ENCODE results near the gene C17orf113.

Gene C17orf113

GRCh38 chr17:42050393-42051012, at the start of gene C17orf113:
TSS of gene C17orf113 (minus strand) at chr17:42050601. CDS start at chr17:42043376, 7,225 bp downstream.
- Mint-ChIP-seq H3K9me3 (no peaks in the 10 kb centered on the region), H3K36me3 (ENCODE audit: low read depth) (no peaks in the 10 kb centered on the region), H3K27me3 (peaks cover 38% of the 10 kb centered on the region), H3K4me3 (peak within 1 kb of the TSS; percentile 72), H3K4me1 (ENCODE audit: low read depth) (peaks cover 7% of the 10 kb centered on the region), H3K27ac (no peak within 1 kb of the TSS)

DNA sequence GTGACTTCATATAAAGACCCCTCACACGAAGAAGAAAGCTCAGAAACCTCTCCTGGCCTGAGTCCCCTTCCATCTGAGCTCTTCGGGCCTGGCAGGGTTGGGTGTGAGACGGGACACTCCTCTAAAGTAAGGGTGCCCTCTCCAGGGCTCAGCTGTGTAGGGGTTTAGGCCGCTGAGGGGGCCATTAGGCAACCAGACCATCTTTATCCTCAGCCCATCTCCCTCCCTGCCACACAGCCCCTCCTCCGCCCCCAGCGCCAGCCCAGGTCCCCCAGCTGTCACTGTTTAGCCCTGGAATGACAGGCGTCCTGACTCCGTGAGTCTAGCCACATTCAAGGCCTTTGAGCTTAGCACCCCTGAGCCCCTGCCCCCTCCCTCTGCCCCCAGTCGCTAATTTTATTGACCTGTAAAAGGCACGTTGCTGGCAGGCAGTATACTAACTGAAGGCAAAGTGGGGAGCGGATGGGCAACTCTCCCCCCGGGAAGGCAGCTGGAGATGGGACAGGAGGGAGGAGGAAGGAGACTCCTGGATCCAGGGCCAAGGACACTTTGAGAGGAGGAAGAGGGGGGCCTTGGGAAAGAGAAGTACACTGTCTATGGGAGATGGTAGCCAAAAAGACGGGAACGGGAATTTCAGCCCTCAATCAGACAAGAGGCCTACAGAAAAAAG, 48.5 kb upstream of the C17orf113 start:
- H3K4me3 Mint-ChIP-seq, result no peak overlapping the region
- no peak overlapping the region for H3K27ac Mint-ChIP-seq
- no peaks in the 10 kb centered on the region for H3K9me3 Mint-ChIP-seq
- H3K27me3 Mint-ChIP-seq, result peaks cover 23% of the 10 kb centered on the region
- H3K36me3 Mint-ChIP-seq (ENCODE audit: low read depth), result no peaks in the 10 kb centered on the region
- H3K4me1 Mint-ChIP-seq (ENCODE audit: low read depth), result peaks cover 7% of the 10 kb centered on the region

- peaks cover 23% of the 10 kb centered on the region for H3K27me3 Mint-ChIP-seq
- H3K27ac Mint-ChIP-seq, result no peak within 1 kb of the TSS
- no peaks in the 10 kb centered on the region for H3K9me3 Mint-ChIP-seq
- H3K4me1 Mint-ChIP-seq (ENCODE audit: low read depth), result peaks cover 7% of the 10 kb centered on the region
- H3K4me3 Mint-ChIP-seq, result peak within 1 kb of the TSS; percentile 26
- H3K36me3 Mint-ChIP-seq (ENCODE audit: low read depth), result no peaks in the 10 kb centered on the region
Observed at GRCh38 chr17:42097691-42098631, 47.6 kb upstream of the C17orf113 start, which contains the start of gene ZNF385C. TSS of gene ZNF385C (minus strand) at chr17:42098473. CDS start at chr17:42063056, 35,417 bp downstream.

- H3K4me1 Mint-ChIP-seq (ENCODE audit: low read depth), result peaks cover 7% of the 10 kb centered on the region
- H3K27me3 Mint-ChIP-seq, result peaks cover 23% of the 10 kb centered on the region
- no peak overlapping the region for H3K27ac Mint-ChIP-seq
- no peak overlapping the region for H3K4me3 Mint-ChIP-seq
- no peaks in the 10 kb centered on the region for H3K36me3 Mint-ChIP-seq (ENCODE audit: low read depth)
- H3K9me3 Mint-ChIP-seq, result no peaks in the 10 kb centered on the region
Observed at GRCh38 chr17:42096360-42097111, 46.1 kb upstream of the C17orf113 start.

DNA sequence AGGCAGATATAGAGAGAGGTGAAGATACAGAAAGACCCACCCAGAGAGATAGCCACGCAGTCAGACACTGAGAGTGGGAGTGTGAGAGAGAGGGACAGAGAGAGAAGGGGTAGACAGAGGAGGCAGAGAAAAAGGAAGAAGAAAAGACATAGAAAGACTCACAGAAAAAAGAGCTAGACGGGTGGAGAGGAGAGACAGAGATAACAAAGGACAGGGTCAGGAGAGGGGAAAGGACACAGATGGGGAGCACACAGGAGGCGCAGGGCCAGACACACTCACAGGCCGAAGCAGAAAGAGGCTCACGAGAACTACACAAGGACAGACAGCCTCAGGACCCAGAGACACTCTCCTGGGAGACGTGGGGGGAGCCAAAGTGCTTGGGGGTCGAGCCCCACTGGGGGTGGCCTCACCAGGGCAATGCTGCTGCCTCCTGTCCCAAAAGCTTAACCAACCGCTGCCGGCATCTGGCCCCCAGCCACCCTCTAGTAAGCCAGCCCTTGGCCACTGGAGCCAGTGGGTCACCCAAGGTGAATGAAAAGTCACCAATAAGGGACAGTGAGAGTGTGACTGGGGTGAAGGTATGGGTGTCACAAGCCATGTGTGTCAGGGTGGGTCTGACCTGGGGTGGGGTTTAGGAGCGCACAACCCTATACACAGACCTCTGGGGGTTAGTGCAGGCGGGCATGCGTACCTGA, 44.1 kb upstream of the C17orf113 start:
- H3K4me3 Mint-ChIP-seq, result no peak overlapping the region
- no peak overlapping the region for H3K27ac Mint-ChIP-seq
- H3K27me3 Mint-ChIP-seq, result peaks cover 23% of the 10 kb centered on the region
- H3K9me3 Mint-ChIP-seq, result no peaks in the 10 kb centered on the region
- peaks cover 7% of the 10 kb centered on the region for H3K4me1 Mint-ChIP-seq (ENCODE audit: low read depth)
- no peaks in the 10 kb centered on the region for H3K36me3 Mint-ChIP-seq (ENCODE audit: low read depth)

- H3K36me3 Mint-ChIP-seq (ENCODE audit: low read depth), result no peaks in the 10 kb centered on the region
- H3K4me3 Mint-ChIP-seq, result no peak overlapping the region
- H3K4me1 Mint-ChIP-seq (ENCODE audit: low read depth), result peaks cover 5% of the 10 kb centered on the region
- H3K27me3 Mint-ChIP-seq, result peaks cover 20% of the 10 kb centered on the region
- no peak overlapping the region for H3K27ac Mint-ChIP-seq
- no peaks in the 10 kb centered on the region for H3K9me3 Mint-ChIP-seq
Observed at GRCh38 chr17:42092939-42093338, 42.5 kb upstream of the C17orf113 start.

DNA sequence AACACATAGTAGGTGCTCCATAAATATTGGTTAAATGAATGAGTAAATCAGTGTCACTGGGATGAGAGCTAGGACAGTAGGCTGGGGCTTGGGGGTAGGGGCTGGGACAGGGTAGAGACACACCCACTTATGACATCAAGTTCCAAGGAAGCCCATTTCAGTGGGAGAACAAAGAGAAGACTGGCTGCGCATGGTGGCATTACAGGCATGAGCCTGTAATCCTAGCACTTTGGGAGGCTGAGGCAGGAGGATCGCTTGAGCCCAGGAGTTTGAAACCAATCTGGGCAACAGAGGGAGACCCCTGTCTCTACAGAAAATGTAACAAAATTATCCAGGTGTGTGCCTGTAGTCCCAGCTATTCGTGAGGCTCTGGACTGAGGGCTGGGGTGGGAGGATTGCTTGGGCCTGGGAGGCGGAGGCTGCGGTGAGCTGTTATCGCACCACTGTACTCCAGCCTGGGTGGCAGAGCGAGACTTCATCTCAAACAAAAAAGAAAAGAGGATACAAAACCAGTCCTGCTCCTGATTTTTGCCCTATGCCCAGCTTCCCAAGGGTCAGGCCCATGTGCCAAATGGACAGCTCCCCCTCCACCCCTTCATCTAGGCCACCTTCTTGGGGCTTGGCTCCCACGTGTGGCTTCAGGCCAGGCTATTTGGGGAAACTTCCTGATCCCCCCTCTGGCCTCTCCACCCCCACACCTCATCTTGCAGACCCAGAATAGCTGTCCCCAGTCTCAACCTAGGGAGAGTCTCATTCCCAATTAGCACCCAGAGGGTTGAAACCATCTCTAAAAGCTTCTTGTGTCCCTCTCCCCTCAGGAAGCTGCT, 40.8 kb upstream of the C17orf113 start:
- Mint-ChIP-seq H3K27ac (no peak overlapping the region), H3K4me1 (ENCODE audit: low read depth) (no peaks in the 10 kb centered on the region), H3K36me3 (ENCODE audit: low read depth) (no peaks in the 10 kb centered on the region), H3K4me3 (no peak overlapping the region), H3K27me3 (peaks cover 5% of the 10 kb centered on the region), H3K9me3 (no peaks in the 10 kb centered on the region)

- H3K9me3 Mint-ChIP-seq, result no peaks in the 10 kb centered on the region
- H3K4me3 Mint-ChIP-seq, result no peak overlapping the region
- H3K27ac Mint-ChIP-seq, result no peak overlapping the region
- H3K36me3 Mint-ChIP-seq (ENCODE audit: low read depth), result no peaks in the 10 kb centered on the region
- H3K27me3 Mint-ChIP-seq, result no peaks in the 10 kb centered on the region
- H3K4me1 Mint-ChIP-seq (ENCODE audit: low read depth), result no peaks in the 10 kb centered on the region
Observed at GRCh38 chr17:42088736-42089135, 38.3 kb upstream of the C17orf113 start.

DNA sequence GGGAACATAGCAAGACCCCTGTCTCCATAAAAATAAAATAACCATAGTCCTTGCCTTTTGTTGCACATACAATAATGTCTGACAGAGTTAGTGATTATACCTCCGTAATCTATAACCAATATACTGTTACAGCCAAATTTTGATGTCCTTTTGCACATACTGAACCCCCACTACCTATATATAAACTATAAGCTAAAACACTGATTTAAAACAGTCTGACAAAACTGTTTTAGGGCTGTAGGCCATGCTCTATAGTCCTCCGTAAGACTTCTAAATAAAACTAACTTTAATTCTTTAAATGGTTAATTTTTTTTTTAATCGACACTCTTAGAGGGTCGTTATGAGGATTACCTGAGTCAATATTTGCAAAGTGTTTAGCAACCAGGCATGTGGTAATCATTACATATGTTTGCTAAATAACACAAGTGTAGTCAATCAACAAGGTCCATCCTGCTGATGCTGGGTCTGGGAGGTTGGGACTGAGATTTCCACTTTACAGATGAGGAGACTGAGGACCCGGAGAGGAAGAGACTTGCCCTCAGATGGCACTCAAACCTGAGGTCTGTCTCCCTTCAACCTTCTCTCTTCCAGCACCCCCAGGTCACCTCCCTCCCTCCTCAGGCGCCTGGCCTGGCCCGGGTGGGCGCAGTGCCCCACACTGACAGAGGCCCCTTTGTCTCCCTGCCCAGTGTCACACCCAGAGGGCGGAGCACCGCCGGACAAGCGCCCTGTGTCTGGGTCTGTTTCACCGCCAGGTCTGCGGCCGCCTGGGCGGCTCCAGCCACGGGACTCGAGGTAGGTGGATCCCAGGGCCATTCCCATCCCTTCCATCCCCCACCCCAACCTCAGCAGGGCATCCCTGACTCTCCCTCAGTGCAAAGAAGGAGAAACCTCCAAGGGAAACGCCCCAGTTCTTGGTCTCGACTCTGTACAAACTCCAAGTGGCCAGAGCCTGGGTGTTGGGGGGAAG, 37.6 kb upstream of the C17orf113 start:
- Mint-ChIP-seq H3K27me3 (no peaks in the 10 kb centered on the region), H3K9me3 (no peaks in the 10 kb centered on the region), H3K27ac (no peak overlapping the region), H3K36me3 (ENCODE audit: low read depth) (no peaks in the 10 kb centered on the region), H3K4me3 (no peak overlapping the region), H3K4me1 (ENCODE audit: low read depth) (no peaks in the 10 kb centered on the region)

- no peaks in the 10 kb centered on the region for H3K9me3 Mint-ChIP-seq
- no peaks in the 10 kb centered on the region for H3K27me3 Mint-ChIP-seq
- H3K27ac Mint-ChIP-seq, result no peak overlapping the region
- H3K36me3 Mint-ChIP-seq (ENCODE audit: low read depth), result no peaks in the 10 kb centered on the region
- no peaks in the 10 kb centered on the region for H3K4me1 Mint-ChIP-seq (ENCODE audit: low read depth)
- H3K4me3 Mint-ChIP-seq, result no peak overlapping the region
Observed at GRCh38 chr17:42087042-42087701, 36.8 kb upstream of the C17orf113 start.

DNA sequence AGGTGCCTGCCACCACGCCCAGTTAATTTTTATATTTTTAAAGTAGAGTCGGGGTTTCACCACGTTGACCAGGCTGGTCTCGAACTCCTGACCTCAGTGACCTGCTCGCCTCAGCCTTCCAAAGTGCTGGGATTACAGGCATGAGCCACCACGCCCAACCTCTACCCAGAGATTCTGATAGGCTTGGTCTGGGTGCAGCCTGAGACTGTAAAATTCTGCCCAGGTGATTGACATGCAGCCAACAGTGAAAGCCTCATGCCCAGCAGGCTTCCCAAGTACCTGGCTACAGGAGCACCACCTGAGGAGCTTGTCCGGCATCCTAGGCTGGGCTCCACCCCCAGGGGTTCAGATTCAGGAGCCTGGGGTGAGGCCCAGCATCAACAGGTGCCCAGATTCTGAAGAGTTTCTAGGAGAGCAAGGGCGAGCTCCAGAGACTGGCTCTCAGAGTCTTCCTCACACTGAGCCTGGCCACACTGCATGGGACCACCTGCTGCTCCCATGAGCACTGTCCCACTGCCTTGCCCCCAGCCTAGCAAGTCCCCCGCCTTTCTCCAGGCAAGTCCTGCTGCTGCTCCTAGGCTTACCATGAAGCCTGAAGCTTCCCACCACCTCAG, 31.2 kb upstream of the C17orf113 start:
- Mint-ChIP-seq H3K9me3 (no peaks in the 10 kb centered on the region), H3K27ac (no peak overlapping the region), H3K4me3 (no peak overlapping the region), H3K27me3 (no peaks in the 10 kb centered on the region), H3K4me1 (ENCODE audit: low read depth) (no peaks in the 10 kb centered on the region), H3K36me3 (ENCODE audit: low read depth) (no peaks in the 10 kb centered on the region)

DNA sequence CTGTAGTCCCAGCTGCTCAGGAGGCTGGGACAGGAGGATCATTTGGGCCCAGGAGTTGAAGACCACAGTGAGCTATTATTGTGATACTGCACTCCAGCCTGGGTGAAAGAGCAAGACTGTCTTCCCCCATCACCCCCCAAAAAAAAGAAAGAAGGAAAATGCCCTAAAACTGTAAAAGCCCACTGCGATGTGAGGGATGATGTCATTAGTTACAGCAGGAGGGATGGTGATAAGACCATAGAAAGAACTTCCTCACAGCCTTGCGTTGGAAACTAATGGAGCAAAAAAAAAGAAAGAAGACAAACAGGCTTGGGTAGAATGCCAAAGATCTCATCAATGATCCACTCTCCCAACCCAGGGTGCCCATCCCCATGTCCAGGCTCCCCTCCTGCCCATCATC, 29.1 kb upstream of the C17orf113 start:
- no peaks in the 10 kb centered on the region for H3K4me1 Mint-ChIP-seq (ENCODE audit: low read depth)
- H3K36me3 Mint-ChIP-seq (ENCODE audit: low read depth), result no peaks in the 10 kb centered on the region
- H3K9me3 Mint-ChIP-seq, result no peaks in the 10 kb centered on the region
- H3K27me3 Mint-ChIP-seq, result no peaks in the 10 kb centered on the region
- no peak overlapping the region for H3K27ac Mint-ChIP-seq
- no peak overlapping the region for H3K4me3 Mint-ChIP-seq

Measured in stimulated activated naive CD8-positive, alpha-beta T cell treated with anti-CD3 and anti-CD28 coated beads, Interleukin-15, Interleukin-2, amounts not matched to agents 100 ng/mL and 50 ng/mL, for 24 hours (primary cell).